ENCODE data around the gene NELL2. TPM values are rescaled to one million over a fixed set of nuclear protein-coding genes. Genes with fewer than 3 reads are reported as not detected.

Gene NELL2
- total RNA-seq, 1 experiment from 2014 or later = not detected

DNA sequence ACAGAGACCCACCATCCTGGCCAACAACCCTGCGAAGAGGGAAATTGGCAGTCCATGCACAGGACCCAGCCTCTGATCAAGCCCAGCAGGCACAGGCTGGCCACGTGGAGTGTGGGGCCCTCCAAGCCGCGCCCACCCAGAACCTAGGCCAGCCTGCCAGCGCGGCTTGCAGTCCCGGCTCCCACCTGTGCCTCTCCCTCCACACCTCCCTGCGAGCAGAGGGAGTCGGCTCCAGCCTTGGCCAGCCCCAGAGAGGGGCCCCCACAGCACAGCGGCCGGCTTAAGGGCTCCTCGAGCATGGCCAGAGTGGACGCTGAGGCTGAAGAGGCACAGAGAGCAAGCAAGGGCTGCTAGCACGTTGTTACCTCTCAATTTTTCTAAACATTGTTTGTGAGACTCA is 373.4 kb downstream of the NELL2 start:
- H3K4me1 ChIP-seq (replicated peaks) = no peaks in the 10 kb centered on the region

DNA sequence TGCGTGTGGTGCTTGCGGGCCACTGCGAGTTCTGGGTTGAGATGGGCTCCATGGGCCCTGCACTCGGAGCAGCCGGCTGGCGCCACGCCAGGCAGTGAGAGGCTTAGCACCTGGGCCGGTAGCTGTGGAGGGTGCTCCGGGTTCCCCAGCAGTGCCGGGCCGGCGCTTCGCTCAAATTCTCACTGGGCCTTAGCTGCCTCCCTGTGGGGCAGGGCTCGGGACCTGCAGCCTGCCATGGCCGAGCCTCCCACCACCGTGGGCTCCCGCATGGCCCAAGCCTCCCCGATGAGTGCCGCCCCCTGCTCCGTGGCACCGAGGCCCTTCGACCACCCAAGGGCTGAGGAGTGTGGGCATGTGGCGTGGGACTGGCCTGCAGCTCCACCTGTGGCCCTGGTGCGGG is 375.7 kb downstream of the NELL2 start:
- no peaks in the 10 kb centered on the region for H3K36me3 ChIP-seq
- H3K4me3 ChIP-seq = no peak overlapping the region
- H3K4me1 ChIP-seq (replicated peaks) = no peaks in the 10 kb centered on the region
- no peaks in the 10 kb centered on the region for H3K9me3 ChIP-seq (replicated peaks)
- no peak overlapping the region for H3K27ac ChIP-seq
- DNase-seq (ENCODE audit: low read depth in 1 of 2, low spot score in 2 of 2) = no peak
- H3K27me3 ChIP-seq (replicated peaks) = no peaks in the 10 kb centered on the region

More for the DNA sequence above, 373.4 kb downstream of the NELL2 start:
- no peaks in the 10 kb centered on the region for H3K27me3 ChIP-seq (replicated peaks)
- no peak overlapping the region for H3K4me3 ChIP-seq
- no peaks in the 10 kb centered on the region for H3K9me3 ChIP-seq (replicated peaks)
- no peaks in the 10 kb centered on the region for H3K36me3 ChIP-seq
- DNase-seq (ENCODE audit: low read depth in 1 of 2, low spot score in 2 of 2) = no peak
- H3K27ac ChIP-seq = no peak overlapping the region

- DNase-seq (ENCODE audit: low read depth in 1 of 2, low spot score in 2 of 2) = no peak
- no peaks in the 10 kb centered on the region for H3K4me1 ChIP-seq (replicated peaks)
- H3K27ac ChIP-seq = no peak overlapping the region
Measured at GRCh38 chr12:44497044-44497443, 379.1 kb downstream of the NELL2 start.

DNA sequence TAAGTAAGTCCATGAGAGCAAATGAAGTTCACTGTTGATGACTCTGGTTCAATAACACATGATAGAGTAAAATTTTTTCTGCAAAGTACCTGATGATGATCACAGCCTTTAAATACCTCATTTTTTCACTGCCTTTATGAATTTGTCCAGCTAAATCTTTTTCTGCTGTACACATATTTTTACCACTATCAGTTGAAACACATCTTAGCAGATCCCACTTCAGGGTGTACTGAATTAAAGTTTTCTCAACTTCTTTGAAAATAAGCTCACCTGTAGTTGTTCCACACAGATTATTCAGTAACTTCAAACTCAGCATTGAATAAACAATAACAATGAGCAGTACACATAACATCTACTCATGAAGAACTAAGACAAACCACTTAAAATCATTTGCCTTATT is 385.9 kb downstream of the NELL2 start:
- H3K27ac ChIP-seq = no peak overlapping the region
- no peaks in the 10 kb centered on the region for H3K4me1 ChIP-seq (replicated peaks)
- no peaks in the 10 kb centered on the region for H3K9me3 ChIP-seq (replicated peaks)
- no peak for DNase-seq (ENCODE audit: low read depth in 1 of 2, low spot score in 2 of 2)
- no peaks in the 10 kb centered on the region for H3K27me3 ChIP-seq (replicated peaks)
- no peak overlapping the region for H3K4me3 ChIP-seq
- H3K36me3 ChIP-seq = no peaks in the 10 kb centered on the region

More at GRCh38 chr12:44497044-44497443, 379.1 kb downstream of the NELL2 start:
- Histone ChIP-seq H3K27me3 (replicated peaks) (no peaks in the 10 kb centered on the region), H3K36me3 (no peaks in the 10 kb centered on the region), H3K4me3 (no peak overlapping the region), H3K9me3 (replicated peaks) (no peaks in the 10 kb centered on the region)

DNA sequence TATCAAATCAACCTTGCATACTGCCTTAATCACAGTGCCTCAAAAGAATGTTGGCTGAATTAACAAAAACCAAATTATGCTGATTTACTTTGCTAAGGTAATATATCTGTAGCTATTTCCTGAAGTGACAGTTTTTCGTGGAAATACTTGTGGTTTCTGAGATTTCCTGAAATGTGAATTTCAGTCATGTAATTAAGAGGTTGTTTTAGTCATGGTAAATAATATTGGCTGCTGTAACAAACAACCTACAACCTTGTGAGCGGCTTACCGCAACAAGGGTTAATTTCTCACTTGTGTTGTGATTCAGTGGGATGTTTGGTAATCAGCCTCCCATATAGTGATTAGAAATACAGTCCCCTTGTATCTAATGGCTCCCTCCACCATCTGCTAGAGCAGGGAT is 387.9 kb downstream of the NELL2 start:
- no peak for DNase-seq (ENCODE audit: low read depth in 1 of 2, low spot score in 2 of 2)
- no peaks in the 10 kb centered on the region for H3K4me1 ChIP-seq (replicated peaks)
- H3K36me3 ChIP-seq = no peaks in the 10 kb centered on the region
- no peak overlapping the region for H3K4me3 ChIP-seq
- H3K27me3 ChIP-seq (replicated peaks) = no peaks in the 10 kb centered on the region
- no peak overlapping the region for H3K27ac ChIP-seq
- H3K9me3 ChIP-seq (replicated peaks) = no peaks in the 10 kb centered on the region

DNA sequence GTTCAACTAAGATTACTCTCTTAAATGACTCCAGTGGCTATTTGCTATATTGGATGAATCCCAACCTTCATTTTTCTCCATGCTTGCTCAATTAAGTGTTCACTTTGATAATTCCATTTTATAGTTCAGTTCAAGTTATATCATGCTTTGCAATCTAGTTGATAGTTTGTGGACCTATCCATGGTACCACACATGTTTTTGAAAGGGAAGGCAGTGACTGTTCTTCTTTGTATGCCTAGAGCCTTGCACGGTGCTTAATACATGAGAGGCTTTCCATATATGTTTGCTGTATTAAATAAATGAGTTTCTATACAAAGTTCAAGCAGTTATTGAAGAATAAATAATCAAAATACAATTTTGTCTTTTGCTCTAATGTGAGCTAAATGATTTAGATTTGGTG is 391.3 kb downstream of the NELL2 start:
- H3K9me3 ChIP-seq (replicated peaks) = no peaks in the 10 kb centered on the region
- H3K27ac ChIP-seq = no peak overlapping the region
- no peaks in the 10 kb centered on the region for H3K27me3 ChIP-seq (replicated peaks)
- H3K36me3 ChIP-seq = no peaks in the 10 kb centered on the region
- no peak overlapping the region for H3K4me3 ChIP-seq
- no peak for DNase-seq (ENCODE audit: low read depth in 1 of 2, low spot score in 2 of 2)
- no peaks in the 10 kb centered on the region for H3K4me1 ChIP-seq (replicated peaks)

- no peaks in the 10 kb centered on the region for H3K9me3 ChIP-seq (replicated peaks)
- H3K36me3 ChIP-seq = no peaks in the 10 kb centered on the region
- H3K4me1 ChIP-seq (replicated peaks) = no peaks in the 10 kb centered on the region
- no peak overlapping the region for H3K27ac ChIP-seq
- H3K27me3 ChIP-seq (replicated peaks) = no peaks in the 10 kb centered on the region
- DNase-seq (ENCODE audit: low read depth in 1 of 2, low spot score in 2 of 2) = no peak
- no peak overlapping the region for H3K4me3 ChIP-seq
Measured at GRCh38 chr12:44477331-44477980, 398.7 kb downstream of the NELL2 start.

DNA sequence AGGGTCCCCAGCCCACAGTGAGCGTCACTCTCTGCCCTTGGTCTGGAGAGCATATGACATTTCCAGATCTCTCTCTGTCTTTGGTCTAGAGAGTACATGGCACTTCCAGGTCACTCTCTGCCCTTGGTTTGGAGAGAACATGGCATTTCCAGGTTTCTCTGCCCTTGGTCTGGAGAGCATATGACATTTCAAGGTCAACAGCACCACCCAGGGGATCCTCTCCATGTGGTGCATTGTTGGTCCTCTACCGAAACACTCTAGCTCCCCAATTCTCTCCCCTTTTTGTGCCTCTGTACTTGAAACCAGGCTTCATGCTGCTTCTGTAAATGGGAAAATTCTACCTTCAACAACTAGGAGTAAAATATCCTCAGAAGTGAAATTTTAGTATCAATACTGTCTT is 399.4 kb downstream of the NELL2 start:
- Histone ChIP-seq H3K27me3 (replicated peaks) (no peaks in the 10 kb centered on the region), H3K27ac (no peak overlapping the region), H3K36me3 (no peaks in the 10 kb centered on the region), H3K4me3 (no peak overlapping the region), H3K4me1 (replicated peaks) (no peaks in the 10 kb centered on the region), H3K9me3 (replicated peaks) (no peaks in the 10 kb centered on the region)
- no peak for DNase-seq (ENCODE audit: low read depth in 1 of 2, low spot score in 2 of 2)

- DNase-seq (ENCODE audit: low read depth in 1 of 2, low spot score in 2 of 2) = no peak
- H3K36me3 ChIP-seq = no peaks in the 10 kb centered on the region
- H3K4me3 ChIP-seq = no peak overlapping the region
- H3K27me3 ChIP-seq (replicated peaks) = no peaks in the 10 kb centered on the region
- H3K9me3 ChIP-seq (replicated peaks) = no peaks in the 10 kb centered on the region
- H3K27ac ChIP-seq = no peak overlapping the region
- no peaks in the 10 kb centered on the region for H3K4me1 ChIP-seq (replicated peaks)
Measured at GRCh38 chr12:44465139-44465538, 411.0 kb downstream of the NELL2 start.

DNA sequence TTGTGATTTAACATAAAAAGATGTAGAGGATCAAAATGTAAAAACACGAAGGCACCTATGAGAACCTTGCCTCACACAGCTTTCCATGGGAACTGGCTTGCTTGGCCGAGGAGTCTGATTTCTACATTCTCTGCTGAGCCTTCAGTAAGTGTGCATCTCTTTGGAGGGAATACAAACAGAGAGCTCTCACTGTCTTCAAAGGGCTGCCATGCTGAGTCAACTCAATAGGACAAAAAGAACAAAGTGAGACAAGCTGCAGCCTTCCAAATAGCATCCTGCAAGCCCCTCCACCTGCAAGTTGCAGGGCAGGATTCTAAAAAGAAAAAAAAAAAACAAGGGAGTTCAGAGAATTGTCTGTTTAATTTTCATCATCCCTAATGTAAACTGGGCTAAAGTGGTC is 411.9 kb downstream of the NELL2 start:
- H3K27ac ChIP-seq = no peak overlapping the region
- no peak for DNase-seq (ENCODE audit: low read depth in 1 of 2, low spot score in 2 of 2)
- H3K4me1 ChIP-seq (replicated peaks) = no peaks in the 10 kb centered on the region
- no peaks in the 10 kb centered on the region for H3K9me3 ChIP-seq (replicated peaks)
- H3K27me3 ChIP-seq (replicated peaks) = no peaks in the 10 kb centered on the region
- H3K36me3 ChIP-seq = no peaks in the 10 kb centered on the region
- no peak overlapping the region for H3K4me3 ChIP-seq

- H3K4me3 ChIP-seq = no peak overlapping the region
- no peak overlapping the region for H3K27ac ChIP-seq
- no peaks in the 10 kb centered on the region for H3K36me3 ChIP-seq
- H3K4me1 ChIP-seq (replicated peaks) = no peaks in the 10 kb centered on the region
- no peaks in the 10 kb centered on the region for H3K27me3 ChIP-seq (replicated peaks)
- H3K9me3 ChIP-seq (replicated peaks) = no peaks in the 10 kb centered on the region
- no peak for DNase-seq (ENCODE audit: low read depth in 1 of 2, low spot score in 2 of 2)
Measured at GRCh38 chr12:44462729-44463128, 413.4 kb downstream of the NELL2 start.

DNA sequence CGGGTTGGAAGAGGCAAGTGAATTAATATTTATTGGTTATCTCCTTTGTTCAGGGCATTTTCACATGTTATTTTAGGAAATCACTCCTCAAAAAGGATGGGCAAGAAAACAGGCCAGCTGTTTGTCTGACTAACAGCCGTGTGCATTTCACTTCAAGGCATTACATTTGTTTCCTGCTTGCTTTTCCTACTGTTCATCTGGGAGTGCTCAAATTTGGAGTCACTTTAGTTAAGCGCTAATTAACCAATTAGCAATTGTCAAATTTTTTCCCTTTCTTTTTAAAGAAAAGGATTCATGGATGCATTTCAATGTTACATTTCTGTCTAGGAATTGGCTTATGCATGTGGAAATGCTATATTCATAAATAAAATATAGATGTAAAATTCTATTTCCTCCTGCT is 415.9 kb downstream of the NELL2 start:
- Histone ChIP-seq H3K27me3 (replicated peaks) (no peaks in the 10 kb centered on the region), H3K36me3 (no peaks in the 10 kb centered on the region), H3K4me1 (replicated peaks) (no peaks in the 10 kb centered on the region), H3K9me3 (replicated peaks) (no peaks in the 10 kb centered on the region), H3K4me3 (no peak overlapping the region), H3K27ac (no peak overlapping the region)
- DNase-seq (ENCODE audit: low read depth in 1 of 2, low spot score in 2 of 2) = no peak

- no peak for DNase-seq (ENCODE audit: low read depth in 1 of 2, low spot score in 2 of 2)
- Histone ChIP-seq H3K36me3 (no peaks in the 10 kb centered on the region), H3K4me3 (no peak overlapping the region), H3K4me1 (replicated peaks) (no peaks in the 10 kb centered on the region), H3K27me3 (replicated peaks) (no peaks in the 10 kb centered on the region), H3K9me3 (replicated peaks) (no peaks in the 10 kb centered on the region), H3K27ac (no peak overlapping the region)
Measured at GRCh38 chr12:44459569-44459968, 416.5 kb downstream of the NELL2 start.
